Muscle layer of duodenum (tissue), 2 donors: ENCODE results near the gene PRKAG2.

Experiments
- H3K27ac ChIP-seq: one replicate; pipeline ENCODE4 v1.7.0; 2013; ENCODE audit warnings: mild to moderate bottlenecking, low read length
- H3K27me3 ChIP-seq: one replicate; pipeline ENCODE4 v1.7.0; 2013; ENCODE audit warnings: low read depth, mild to moderate bottlenecking, control low read depth, low read length
- H3K36me3 ChIP-seq, 2 donors: one replicate each; pipeline ENCODE4 v1.7.0; 2013; ENCODE audit warnings: low read length in 2 of 2, control low read depth in 1 of 2, mild to moderate bottlenecking in 1 of 2; ENCODE audit not compliant: insufficient read depth in 2 of 2, control insufficient read depth in 1 of 2
- H3K4me1 ChIP-seq, 2 donors: one replicate each; pipeline ENCODE4 v1.7.0; 2013; ENCODE audit warnings: low read length in 2 of 2, mild to moderate bottlenecking in 2 of 2, control low read depth in 1 of 2, moderate library complexity in 1 of 2; ENCODE audit not compliant: insufficient read depth in 2 of 2, control insufficient read depth in 1 of 2
- H3K4me3 ChIP-seq, 2 donors: one replicate each; pipeline ENCODE4 v1.7.0; 2013; ENCODE audit warnings: low read length in 2 of 2, low read depth in 1 of 2, mild to moderate bottlenecking in 1 of 2
- H3K9me3 ChIP-seq, 2 donors: one replicate each; pipeline ENCODE4 v1.7.0; 2013; ENCODE audit warnings: low read length in 2 of 2, control low read depth in 1 of 2, mild to moderate bottlenecking in 1 of 2; ENCODE audit not compliant: control insufficient read depth in 1 of 2
- donor health status: healthy.

The PRKAG2 gene

DNA sequence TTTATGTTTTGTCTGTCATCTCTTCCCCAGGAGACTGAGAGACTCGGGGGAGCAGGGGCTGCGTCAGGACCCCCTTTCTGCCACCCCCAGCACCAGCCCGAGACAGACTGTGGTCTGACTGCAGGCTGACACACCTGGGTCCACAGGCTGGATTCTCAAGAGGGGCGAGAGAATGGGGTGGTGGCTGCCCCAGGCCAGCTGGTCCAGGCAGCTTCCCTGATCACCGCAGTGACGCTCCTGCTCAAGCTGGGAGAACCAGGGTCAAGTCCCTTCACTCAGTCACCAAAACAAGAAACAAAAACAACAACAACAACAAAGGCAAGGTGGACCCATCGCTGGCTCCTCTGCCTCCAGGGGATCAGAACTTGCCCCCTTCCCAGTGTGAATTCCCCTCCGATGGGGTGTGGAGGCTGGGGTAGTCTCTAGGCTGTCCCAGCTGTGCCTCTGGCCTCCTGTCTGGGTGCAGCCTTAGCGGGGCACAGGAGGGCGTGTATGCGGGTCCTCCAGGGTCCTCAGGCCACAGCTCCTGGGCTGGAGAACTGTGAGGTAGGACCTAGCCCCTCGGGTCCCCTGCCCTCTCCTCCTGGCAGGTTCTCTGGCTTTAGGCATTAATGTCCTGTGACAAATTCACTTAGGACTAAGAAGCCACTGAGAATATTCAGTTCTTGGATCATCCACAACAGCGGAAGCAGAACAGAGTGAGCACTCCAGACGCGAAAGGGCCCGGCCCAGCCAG lies 40.6 kb downstream of the PRKAG2 start:
- Histone ChIP-seq H3K27me3 (no peaks in the 10 kb centered on the region), H3K4me1 (no peaks in the 10 kb centered on the region), H3K36me3 (no peaks in the 10 kb centered on the region), H3K4me3 (no peak overlapping the region), H3K9me3 (no peaks in the 10 kb centered on the region), H3K27ac (no peak overlapping the region)

DNA sequence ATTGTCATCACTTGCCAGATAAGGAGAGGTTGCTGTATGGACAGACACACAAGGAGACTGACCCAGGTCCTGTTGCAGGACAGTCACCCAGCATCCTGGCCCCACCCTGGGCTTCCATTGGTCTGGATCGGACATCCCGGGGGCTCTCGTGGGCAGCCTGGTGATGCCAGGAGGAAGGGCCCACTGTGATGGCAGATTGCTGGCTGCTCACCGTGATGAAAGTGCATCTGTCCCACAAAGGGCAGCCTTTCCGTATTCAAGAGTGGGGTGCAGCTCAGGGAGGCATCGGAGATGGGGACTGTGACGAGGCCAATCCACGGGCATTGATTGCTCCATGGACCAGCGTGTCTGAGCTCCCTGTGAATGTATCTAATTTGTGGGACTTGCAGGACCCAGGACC lies 41.3 kb downstream of the PRKAG2 start:
- H3K4me1 ChIP-seq: no peaks in the 10 kb centered on the region
- H3K4me3 ChIP-seq: no peak overlapping the region
- no peak overlapping the region for H3K27ac ChIP-seq
- no peaks in the 10 kb centered on the region for H3K36me3 ChIP-seq
- no peaks in the 10 kb centered on the region for H3K9me3 ChIP-seq
- no peaks in the 10 kb centered on the region for H3K27me3 ChIP-seq

DNA sequence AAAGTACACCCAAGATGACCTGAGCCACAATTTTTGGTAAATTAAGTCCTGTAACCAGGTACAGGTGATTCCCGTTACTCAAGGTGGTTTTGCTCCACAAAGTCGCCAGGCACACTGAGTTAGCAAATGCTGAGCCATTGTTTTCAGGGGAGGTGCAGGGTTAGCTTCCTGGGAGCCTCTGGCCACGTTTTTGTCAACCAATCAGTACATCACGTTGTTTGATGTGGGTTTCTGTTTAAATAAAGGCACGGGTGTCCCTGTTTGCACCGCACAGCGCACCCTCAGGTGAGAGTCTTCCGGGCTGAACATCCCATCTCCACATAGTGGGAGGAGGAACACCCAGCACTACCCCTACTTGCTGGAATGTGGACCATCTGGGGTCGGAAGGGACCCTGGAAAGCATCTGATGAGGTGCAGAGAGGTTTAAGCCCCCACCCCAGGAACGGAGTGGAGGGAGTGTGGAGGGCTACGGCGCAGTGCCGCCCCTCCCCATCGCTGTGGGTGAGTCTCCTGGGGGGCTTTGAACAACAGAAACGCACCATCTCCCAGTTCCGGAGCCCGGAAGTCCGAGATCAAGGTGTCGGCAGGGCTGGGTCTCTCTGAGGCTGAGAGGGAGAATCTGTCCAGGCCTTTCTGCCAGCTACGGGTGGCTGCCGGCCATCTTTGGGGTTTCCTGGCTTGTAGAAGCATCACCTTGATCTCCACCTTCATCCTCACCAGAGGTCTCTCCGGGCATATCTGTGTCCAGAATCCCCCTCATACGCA lies 42.5 kb downstream of the PRKAG2 start:
- Histone ChIP-seq H3K4me1 (no peaks in the 10 kb centered on the region), H3K27me3 (no peaks in the 10 kb centered on the region), H3K4me3 (no peak overlapping the region), H3K36me3 (no peaks in the 10 kb centered on the region), H3K27ac (no peak overlapping the region), H3K9me3 (no peaks in the 10 kb centered on the region)

DNA sequence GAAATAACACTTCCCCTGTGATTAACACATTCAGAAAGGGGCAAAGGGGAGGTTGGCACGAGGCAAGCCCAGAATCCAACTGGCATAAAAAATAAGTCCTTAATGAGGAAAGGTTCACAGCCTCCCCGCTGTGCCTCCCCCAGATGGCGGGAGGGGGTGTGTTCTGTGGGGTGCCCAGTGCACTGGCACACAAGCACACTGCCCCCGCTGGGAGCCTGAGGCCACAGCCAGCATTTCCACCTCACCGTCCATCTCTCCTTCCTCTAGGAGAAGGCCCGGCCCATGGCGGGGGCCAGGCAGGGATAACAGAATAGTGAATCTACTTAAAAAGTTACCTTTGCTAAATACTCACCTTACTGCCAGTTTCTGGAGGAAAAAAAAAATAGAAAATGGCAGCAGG lies 43.2 kb downstream of the PRKAG2 start:
- no peak overlapping the region for H3K27ac ChIP-seq
- no peaks in the 10 kb centered on the region for H3K9me3 ChIP-seq
- H3K27me3 ChIP-seq: no peaks in the 10 kb centered on the region
- H3K4me3 ChIP-seq: no peak overlapping the region
- H3K4me1 ChIP-seq: no peaks in the 10 kb centered on the region
- H3K36me3 ChIP-seq: no peaks in the 10 kb centered on the region

DNA sequence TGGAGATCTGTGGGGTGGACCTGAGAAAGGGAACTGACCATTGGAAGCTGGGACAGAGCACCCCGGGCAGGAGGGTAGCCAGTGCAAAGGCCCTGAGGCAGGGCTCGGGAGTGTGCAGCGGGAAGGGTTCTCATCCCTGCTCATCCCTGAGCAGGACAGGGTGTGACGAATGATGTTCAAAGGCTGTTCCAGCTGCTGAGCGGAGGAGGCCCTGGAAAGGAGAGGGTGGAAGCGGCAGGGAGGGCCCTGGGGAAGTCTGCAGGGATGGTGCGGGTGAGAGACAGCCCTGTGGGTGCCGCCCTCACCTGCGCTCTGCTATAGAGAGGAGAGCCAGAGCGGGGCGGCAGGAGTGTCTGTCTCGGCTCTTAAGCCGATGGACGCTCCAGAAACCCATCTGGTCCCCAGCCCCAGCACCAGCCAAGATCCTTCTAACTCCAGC lies 43.7 kb downstream of the PRKAG2 start:
- Histone ChIP-seq H3K4me1 (no peaks in the 10 kb centered on the region), H3K27ac (no peak overlapping the region), H3K27me3 (no peaks in the 10 kb centered on the region), H3K4me3 (no peak overlapping the region), H3K9me3 (no peaks in the 10 kb centered on the region), H3K36me3 (no peaks in the 10 kb centered on the region)

DNA sequence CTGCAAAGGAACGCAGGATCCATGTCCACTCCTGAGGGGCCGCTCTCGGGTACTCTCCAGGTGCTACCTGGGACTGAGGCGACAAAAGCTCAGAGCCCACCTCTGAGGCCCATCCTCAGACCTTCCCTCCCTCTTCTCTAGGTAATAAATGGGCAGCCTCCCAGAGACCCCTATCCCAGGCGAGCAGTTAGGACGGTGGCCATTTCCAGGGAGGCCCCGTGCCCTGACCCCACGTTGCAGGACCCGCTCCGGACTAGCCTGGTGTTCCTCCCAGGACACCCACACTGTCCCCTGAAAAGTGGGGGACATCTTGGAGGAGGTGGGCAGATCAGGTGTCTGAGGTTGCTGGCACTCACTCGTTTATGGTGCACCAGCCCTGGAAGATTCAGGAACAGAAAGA lies 44.3 kb downstream of the PRKAG2 start:
- no peaks in the 10 kb centered on the region for H3K27me3 ChIP-seq
- no peak overlapping the region for H3K27ac ChIP-seq
- H3K9me3 ChIP-seq: no peaks in the 10 kb centered on the region
- H3K4me1 ChIP-seq: no peaks in the 10 kb centered on the region
- H3K36me3 ChIP-seq: no peaks in the 10 kb centered on the region
- H3K4me3 ChIP-seq: no peak overlapping the region

DNA sequence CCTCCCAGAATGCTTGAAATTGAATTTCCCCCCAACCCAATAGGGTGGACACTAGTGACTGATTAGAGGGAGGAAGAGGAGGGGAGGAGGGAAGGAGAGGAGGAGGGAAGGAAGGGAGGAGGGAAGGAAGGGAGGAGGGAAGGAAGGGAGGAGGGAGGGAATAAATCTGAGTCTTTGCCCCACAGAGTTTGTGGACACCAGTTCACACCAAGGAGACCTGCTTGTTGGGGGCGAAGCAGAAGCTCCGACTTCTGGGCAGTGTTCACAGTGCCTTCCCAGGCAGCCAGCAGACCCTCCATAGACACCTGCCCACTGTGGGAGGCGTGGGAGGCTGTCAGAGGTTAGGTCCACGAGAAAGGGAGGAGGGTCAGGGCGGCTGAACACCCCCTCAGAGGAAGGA lies 44.8 kb downstream of the PRKAG2 start:
- Histone ChIP-seq H3K27ac (no peak overlapping the region), H3K4me1 (no peaks in the 10 kb centered on the region), H3K9me3 (no peaks in the 10 kb centered on the region), H3K4me3 (no peak overlapping the region), H3K27me3 (no peaks in the 10 kb centered on the region), H3K36me3 (no peaks in the 10 kb centered on the region)

DNA sequence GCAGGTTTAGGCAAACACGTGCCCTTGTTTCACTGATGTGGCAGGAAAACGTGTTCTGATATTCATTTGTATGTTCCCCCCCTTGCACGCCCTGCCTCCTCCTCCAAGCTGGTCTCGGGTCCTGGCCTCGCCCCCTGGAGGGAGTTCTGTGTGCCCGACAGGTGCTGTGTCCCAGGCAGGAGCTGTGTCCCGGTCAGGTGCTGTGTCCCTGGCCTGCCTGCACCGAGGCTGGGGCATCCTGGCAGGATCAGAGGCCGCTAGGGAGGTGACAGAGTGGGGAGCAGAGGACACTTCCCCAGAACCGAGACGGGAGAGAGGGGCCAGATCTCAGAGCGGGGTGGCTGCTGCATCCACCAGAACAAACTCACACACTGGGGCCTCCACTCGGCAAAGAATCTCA lies 45.3 kb downstream of the PRKAG2 start:
- no peaks in the 10 kb centered on the region for H3K9me3 ChIP-seq
- H3K36me3 ChIP-seq: no peaks in the 10 kb centered on the region
- H3K4me3 ChIP-seq: no peak overlapping the region
- no peaks in the 10 kb centered on the region for H3K27me3 ChIP-seq
- no peak overlapping the region for H3K27ac ChIP-seq
- H3K4me1 ChIP-seq: no peaks in the 10 kb centered on the region

DNA sequence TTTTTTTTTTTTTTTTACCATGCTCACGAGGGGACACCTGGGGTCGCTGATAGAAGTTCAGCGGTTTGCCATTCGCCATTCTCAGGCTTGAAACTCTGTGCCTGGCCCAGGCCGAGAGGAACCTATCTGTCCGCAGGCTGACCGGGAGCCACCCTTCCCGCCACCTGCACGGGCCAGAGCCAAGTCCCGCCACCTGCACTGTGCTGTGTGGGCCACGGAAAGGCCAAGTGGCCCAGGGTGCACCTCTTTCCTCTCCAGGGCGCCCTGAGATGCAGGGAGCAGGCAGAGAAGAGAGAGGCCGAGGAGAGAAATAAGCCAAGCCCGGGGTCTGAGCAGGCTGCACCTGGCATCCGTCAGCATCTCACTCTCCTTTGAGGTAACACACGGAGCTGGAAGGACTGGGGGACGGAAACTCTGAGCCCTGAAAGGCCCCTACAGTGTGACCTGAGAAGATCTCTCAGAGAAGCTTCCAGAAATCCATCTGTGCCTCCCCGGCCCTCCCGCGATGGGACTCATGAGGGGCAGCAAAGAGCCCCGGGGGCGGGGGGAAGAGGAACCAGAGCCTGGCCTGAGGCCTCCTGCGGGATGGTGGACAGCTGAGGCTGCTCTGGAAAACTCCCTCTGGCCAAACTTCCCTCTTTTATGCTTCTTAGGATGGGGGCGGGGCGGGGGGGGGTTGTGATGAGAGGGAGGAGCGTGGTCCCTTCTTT lies 46.6 kb downstream of the PRKAG2 start:
- no peaks in the 10 kb centered on the region for H3K36me3 ChIP-seq
- no peak overlapping the region for H3K27ac ChIP-seq
- H3K4me1 ChIP-seq: no peaks in the 10 kb centered on the region
- H3K9me3 ChIP-seq: no peaks in the 10 kb centered on the region
- H3K4me3 ChIP-seq: no peak overlapping the region
- no peaks in the 10 kb centered on the region for H3K27me3 ChIP-seq

DNA sequence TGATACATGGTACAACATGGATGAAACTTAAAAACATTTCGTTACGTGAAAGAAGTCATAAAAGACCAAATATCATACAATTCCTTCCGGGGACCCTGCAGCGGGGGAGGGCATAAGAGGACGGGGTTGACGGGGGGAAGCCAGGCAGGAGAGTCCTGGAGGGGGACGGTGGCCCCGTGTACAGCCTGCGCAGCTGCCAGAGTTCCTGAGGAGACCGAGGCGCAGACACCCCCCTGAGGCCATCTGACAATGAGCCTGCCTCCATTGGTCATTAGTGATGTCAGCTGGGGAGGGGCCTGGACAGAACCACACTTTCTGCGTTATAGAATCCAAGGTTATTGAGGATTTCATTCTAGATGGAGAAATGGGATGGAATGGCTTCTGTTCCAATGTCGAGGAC lies 47.2 kb downstream of the PRKAG2 start:
- H3K9me3 ChIP-seq: no peaks in the 10 kb centered on the region
- H3K27ac ChIP-seq: no peak overlapping the region
- peaks cover 0 to 2% of the 10 kb centered on the region in 2 donors for H3K4me1 ChIP-seq
- no peaks in the 10 kb centered on the region for H3K27me3 ChIP-seq
- no peak overlapping the region for H3K4me3 ChIP-seq
- no peaks in the 10 kb centered on the region for H3K36me3 ChIP-seq

DNA sequence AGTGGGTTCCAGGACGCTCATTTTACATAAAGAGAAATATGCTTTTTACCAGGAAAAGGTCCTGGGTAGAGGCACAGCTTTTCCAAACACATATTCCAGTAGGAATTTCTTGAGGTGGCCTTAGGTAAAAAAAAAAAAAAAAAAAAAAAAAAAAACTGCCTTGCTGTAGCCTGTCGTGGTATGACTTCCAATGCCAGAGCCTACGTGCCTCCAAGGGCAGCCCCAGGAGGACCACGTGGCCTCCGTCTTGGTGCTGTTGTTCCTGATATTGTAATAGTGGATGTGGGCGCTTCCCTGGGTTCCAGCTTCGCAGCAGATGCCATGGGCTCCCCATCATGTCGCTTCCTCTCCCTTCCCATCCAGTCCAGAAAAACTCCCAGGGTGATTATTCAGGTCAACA lies 49.3 kb downstream of the PRKAG2 start:
- H3K27me3 ChIP-seq: no peaks in the 10 kb centered on the region
- H3K9me3 ChIP-seq: no peaks in the 10 kb centered on the region
- H3K27ac ChIP-seq: no peak overlapping the region
- peaks cover 0 to 16% of the 10 kb centered on the region in 2 donors for H3K4me1 ChIP-seq
- H3K4me3 ChIP-seq: no peak overlapping the region
- no peaks in the 10 kb centered on the region for H3K36me3 ChIP-seq
